ENCODE results near the gene ARMC5.

DNA sequence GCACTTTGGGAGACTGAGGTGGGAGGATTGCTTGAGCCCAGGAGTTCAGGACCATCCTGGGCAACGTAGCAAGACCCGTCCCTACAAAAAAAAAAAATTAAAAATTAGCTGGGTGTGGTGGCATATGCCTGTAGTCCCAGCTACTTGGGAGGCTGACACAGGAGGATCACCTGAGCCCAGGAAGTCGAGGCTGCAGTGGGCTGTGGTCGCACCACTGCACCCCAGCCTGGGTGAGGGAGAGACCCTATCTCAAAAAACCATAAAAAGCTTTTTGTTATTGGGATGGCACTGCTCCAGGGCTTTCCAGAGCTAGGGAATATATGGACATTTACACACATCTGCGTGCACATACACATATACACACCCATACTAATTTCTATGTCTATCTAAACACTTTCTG lies 8.1 kb upstream of the ARMC5 start:
- TF ChIP-seq, protein P1, sequence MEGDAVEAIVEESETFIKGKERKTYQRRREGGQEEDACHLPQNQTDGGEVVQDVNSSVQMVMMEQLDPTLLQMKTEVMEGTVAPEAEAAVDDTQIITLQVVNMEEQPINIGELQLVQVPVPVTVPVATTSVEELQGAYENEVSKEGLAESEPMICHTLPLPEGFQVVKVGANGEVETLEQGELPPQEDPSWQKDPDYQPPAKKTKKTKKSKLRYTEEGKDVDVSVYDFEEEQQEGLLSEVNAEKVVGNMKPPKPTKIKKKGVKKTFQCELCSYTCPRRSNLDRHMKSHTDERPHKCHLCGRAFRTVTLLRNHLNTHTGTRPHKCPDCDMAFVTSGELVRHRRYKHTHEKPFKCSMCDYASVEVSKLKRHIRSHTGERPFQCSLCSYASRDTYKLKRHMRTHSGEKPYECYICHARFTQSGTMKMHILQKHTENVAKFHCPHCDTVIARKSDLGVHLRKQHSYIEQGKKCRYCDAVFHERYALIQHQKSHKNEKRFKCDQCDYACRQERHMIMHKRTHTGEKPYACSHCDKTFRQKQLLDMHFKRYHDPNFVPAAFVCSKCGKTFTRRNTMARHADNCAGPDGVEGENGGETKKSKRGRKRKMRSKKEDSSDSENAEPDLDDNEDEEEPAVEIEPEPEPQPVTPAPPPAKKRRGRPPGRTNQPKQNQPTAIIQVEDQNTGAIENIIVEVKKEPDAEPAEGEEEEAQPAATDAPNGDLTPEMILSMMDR (IDR thresholded peaks at IDR 0.05), result no peak
- no peak for TF ChIP-seq POLR2A (IDR thresholded peaks at IDR 0.05)
- TF ChIP-seq POLR2AphosphoS5 (IDR thresholded peaks at IDR 0.05), result no peak
- TF ChIP-seq EP300 (IDR thresholded peaks at IDR 0.05), result no peak
